Common myeloid progenitor, CD34-positive (primary cell): Measurements from ENCODE around the gene MYBPH.

ENCODE experiments used
- CTCF ChIA-PET: fragments of 350-600 bp; sonication (Branson Sonifier 250); formaldehyde crosslinking; loops from one replicate; lab custom pipeline; 2021; ENCODE audit warnings: antibody characterized with exemption; lab: Charles Lee
- POLR2A ChIA-PET: fragments of 350-600 bp; sonication (Branson Sonifier 250); formaldehyde crosslinking; loops from one replicate; lab custom pipeline; 2021; ENCODE audit warnings: antibody characterized with exemption; lab: Charles Lee
- DNase-seq, 3 donors: peaks; one replicate each; pipeline versions ENCODE4 v3.0.0 to v3.0.0-alpha.2; 2013
- H3K27ac ChIP-seq, 2 experiments: 1 replicate in 1 of 2; 2 replicates in 1 of 2; pipeline ENCODE4 v1.7.0; 2013; ENCODE audit warnings: inconsistent platforms in 2 of 2, low read length in 2 of 2, mild to moderate bottlenecking in 2 of 2, low read depth in 1 of 2, moderate library complexity in 1 of 2; ENCODE audit not compliant: severe bottlenecking in 2 of 2, insufficient read depth in 1 of 2, poor library complexity in 1 of 2
- H3K27me3 ChIP-seq, 5 experiments: replicated peaks in 2 of 5; 1 replicate in 3 of 5; 2 replicates in 2 of 5; pipeline versions ENCODE4 v1.6.1 to v1.7.0; 2013; ENCODE audit warnings: low read length in 4 of 5, mild to moderate bottlenecking in 2 of 5, moderate library complexity in 2 of 5, inconsistent platforms in 1 of 5; ENCODE audit not compliant: insufficient read depth in 5 of 5, control insufficient read depth in 4 of 5
- H3K36me3 ChIP-seq, 4 experiments: 1 replicate in 2 of 4; 2 replicates in 2 of 4; pipeline versions ENCODE4 v1.6.1 to v1.7.0; 2013; ENCODE audit warnings: low read length in 3 of 4, control low read depth in 1 of 4, mild to moderate bottlenecking in 1 of 4; ENCODE audit not compliant: control insufficient read depth in 4 of 4, insufficient read depth in 4 of 4
- H3K4me1 ChIP-seq, 4 experiments: 1 replicate in 3 of 4; 2 replicates in 1 of 4; pipeline versions ENCODE4 v1.6.1 to v1.7.1; 2013; ENCODE audit warnings: low read length in 3 of 4, mild to moderate bottlenecking in 3 of 4, control low read depth in 1 of 4, inconsistent platforms in 1 of 4, moderate library complexity in 1 of 4; ENCODE audit not compliant: control insufficient read depth in 4 of 4, insufficient read depth in 4 of 4; ENCODE audit errors: control extremely low read depth in 1 of 4
- H3K4me3 ChIP-seq, 7 experiments: 1 replicate in 4 of 7; 2 replicates in 3 of 7; pipeline versions ENCODE4 v1.5.1 to v1.7.0; 2013; ENCODE audit warnings: mild to moderate bottlenecking in 7 of 7, low read length in 6 of 7, moderate library complexity in 6 of 7, inconsistent platforms in 2 of 7, low read depth in 2 of 7, control low read depth in 1 of 7; ENCODE audit not compliant: insufficient read depth in 4 of 7, control insufficient read depth in 1 of 7; ENCODE audit errors: extremely low read depth in 1 of 7
- H3K9me3 ChIP-seq, 5 experiments: 1 replicate in 4 of 5; 2 replicates in 1 of 5; pipeline versions ENCODE4 v1.6.1 to v1.7.1; 2013; ENCODE audit warnings: low read length in 4 of 5, mild to moderate bottlenecking in 2 of 5, inconsistent platforms in 1 of 5, low read depth in 1 of 5, moderate library complexity in 1 of 5; ENCODE audit not compliant: control insufficient read depth in 4 of 5, insufficient read depth in 2 of 5; ENCODE audit errors: control extremely low read depth in 1 of 5
- WGBS: methylation state at CpG from one replicate; pipeline ENCODE4 v1.1.5; 2013; ENCODE audit not compliant: insufficient coverage; 5-methylcytosine and 5-hydroxymethylcytosine counted together

MYBPH gene

GRCh38 chr1:203158960-203159665 is 16.5 kb downstream of the MYBPH start:
- 100% methylated on average over 7 of the region's 9 CpGs for WGBS
- Histone ChIP-seq H3K4me1 (no peaks in the 10 kb centered on the region), H3K36me3 (no peaks in the 10 kb centered on the region), H3K27me3 (peaks cover 0 to 5% (median 5%) of the 10 kb centered on the region in 5 experiments), H3K4me3 (no peak overlapping the region), H3K9me3 (peaks cover 0 to 4% (median 1%) of the 10 kb centered on the region in 5 experiments), H3K27ac (no peak overlapping the region)
- POLR2A ChIA-PET = no interaction called here
- no peak for DNase-seq
- CTCF ChIA-PET = interaction anchor here (0.8 to 20.7 kb wide), 3 partner anchors 14 to 81 kb away, joined by 3 to 313 read pairs (median 4); partner anchors contain the start of gene ADORA1

- POLR2A ChIA-PET = no interaction called here
- CTCF ChIA-PET = interaction anchor here (0.8 to 20.7 kb wide), 3 partner anchors 15 to 80 kb away, joined by 3 to 313 read pairs (median 4); partner anchors contain the start of gene ADORA1
- Histone ChIP-seq H3K27ac (no peak overlapping the region), H3K9me3 (peaks cover 0 to 4% (median 1%) of the 10 kb centered on the region in 5 experiments), H3K4me3 (no peak overlapping the region), H3K4me1 (peaks cover 0 to 3% (median 0%) of the 10 kb centered on the region in 4 experiments), H3K27me3 (peaks cover 0 to 6% (median 4%) of the 10 kb centered on the region in 5 experiments), H3K36me3 (no peaks in the 10 kb centered on the region)
- 100% methylated on average over 1 of the region's 1 CpG for WGBS
- no peak for DNase-seq
Observed at GRCh38 chr1:203158423-203158822, 17.2 kb downstream of the MYBPH start.

DNA sequence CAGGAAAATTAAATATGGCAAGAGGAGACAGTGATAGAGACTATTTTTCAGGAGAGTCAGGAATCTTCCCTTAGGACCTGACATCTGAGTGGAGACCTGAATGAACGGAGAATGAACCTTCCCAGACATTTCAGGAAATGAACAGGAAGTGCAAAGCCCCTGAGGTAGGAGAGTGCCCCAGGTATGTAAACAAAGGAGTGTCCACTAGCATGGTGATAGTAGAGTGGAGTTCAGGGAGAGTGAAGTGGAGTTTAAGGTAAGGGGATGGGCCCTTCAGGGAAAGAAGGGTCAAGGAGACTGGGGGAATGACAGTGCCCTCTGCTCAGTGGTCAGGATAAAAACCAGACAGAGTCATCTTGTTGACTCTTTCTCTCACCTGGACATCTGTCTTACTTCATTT is 19.3 kb downstream of the MYBPH start:
- Histone ChIP-seq H3K4me3 (no peak overlapping the region), H3K9me3 (peaks cover 0 to 4% (median 1%) of the 10 kb centered on the region in 5 experiments), H3K27ac (no peak overlapping the region), H3K27me3 (peaks cover 0 to 3% (median 0%) of the 10 kb centered on the region in 5 experiments), H3K36me3 (no peaks in the 10 kb centered on the region), H3K4me1 (peaks cover 0 to 4% (median 0%) of the 10 kb centered on the region in 4 experiments)
- CTCF ChIA-PET = interaction anchor here (20.7 kb wide), 1 partner anchor 29 kb away, joined by 313 read pairs; the partner anchor contains the start of gene ADORA1
- no peak for DNase-seq
- WGBS = 100% methylated on average over 1 of the region's 1 CpG
- POLR2A ChIA-PET = no interaction called here

DNA sequence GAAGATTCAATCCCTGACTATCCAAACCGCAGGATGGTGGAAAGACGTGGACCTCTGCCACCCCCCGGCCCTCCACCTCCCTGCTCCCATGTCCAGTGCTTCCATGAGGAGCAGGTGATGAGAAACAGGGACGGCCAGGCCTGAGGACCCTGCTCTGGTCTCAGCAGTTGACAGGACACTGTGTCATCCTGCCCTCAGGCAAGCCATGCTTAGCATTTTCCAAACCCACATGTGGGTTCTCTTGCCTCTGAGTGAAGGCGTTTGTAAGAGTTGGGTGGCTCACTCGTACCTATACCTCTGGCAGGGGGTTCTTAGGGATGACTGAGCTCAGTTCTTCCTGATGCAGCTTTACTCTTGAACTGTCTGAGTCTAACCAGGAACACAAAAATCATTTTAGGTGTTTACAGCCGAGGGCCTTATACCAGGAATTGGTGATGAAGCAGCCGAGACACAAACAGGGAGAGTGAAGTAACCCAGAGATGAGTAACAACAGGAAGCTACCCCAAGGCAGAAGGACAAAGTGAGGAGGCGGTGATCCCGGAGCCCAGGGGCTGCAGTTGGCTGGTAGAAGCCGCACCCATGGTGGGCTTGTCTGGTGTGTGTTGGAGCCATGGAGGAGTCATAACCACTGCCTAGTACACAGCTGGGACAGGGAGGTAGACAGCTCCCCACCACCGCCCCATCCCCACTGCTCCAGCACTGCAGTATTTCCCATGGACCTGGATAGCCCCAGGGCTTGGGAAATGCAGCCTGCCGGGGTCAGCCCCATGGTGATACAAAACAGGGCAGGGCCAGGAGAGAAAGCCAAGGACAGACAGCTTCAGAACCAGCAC is 21.4 kb downstream of the MYBPH start:
- ChIA-PET POLR2A (interaction anchor here (0.6 kb wide), 1 partner anchor 15 kb away, joined by 3 read pairs; no protein-coding TSS in a partner anchor), CTCF (interaction anchor here (0.8 to 1.4 kb wide), 5 partner anchors 14 to 115 kb away, joined by 3 to 4 read pairs (median 3); no protein-coding TSS in a partner anchor)
- DNase-seq = no peak
- Histone ChIP-seq H3K4me1 (peaks cover 0 to 9% (median 0%) of the 10 kb centered on the region in 4 experiments), H3K27me3 (peaks cover 0 to 3% (median 0%) of the 10 kb centered on the region in 5 experiments), H3K4me3 (no peak overlapping the region), H3K9me3 (peaks cover 0 to 4% (median 1%) of the 10 kb centered on the region in 5 experiments), H3K36me3 (no peaks in the 10 kb centered on the region), H3K27ac (no peak overlapping the region)
- WGBS = 85% methylated on average over 12 of the region's 13 CpGs

DNA sequence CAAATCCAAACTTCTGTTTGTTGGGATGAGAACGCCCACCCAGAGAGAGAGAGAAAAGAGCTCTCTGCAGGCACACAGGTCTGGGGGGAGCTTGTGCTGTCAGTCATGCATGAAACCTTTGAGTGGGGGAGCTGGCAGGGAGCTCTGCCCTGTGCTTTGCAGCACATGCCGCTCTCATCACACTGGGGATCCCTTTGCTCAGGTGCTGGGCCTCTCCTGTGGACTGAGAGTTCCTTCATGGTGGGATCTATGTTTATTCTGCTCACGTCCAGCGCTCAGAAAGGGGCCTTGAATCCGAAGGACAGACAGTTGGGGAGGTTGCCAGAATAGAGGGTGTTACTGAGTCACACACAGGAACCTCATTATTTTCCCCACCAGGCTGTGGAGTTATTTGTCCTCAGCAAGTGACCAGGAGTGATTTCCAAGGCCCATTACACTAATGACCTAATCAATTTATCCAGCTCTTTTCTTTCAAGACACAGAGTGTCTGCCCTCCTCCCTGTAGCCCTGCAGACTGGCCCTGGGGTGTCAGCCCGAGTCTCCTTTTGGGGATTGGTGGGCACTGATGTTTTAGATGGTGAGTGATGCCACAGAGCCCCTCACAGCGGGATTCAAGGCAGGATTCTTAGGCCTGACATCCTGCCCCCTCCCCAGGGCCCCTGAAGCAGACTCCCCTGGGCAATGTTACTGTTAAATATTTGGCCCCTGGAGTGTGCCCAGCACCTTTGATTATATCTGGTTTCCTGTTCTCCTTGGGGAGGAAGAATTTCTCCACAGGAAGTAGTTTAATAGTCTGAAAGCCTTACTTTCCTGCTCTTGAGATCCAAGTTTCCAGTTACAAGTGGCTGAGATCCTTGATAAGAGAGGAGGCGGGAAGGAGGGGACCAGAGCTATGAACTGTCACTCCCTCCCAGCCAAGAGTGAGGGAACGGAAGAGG is 22.3 kb downstream of the MYBPH start:
- Histone ChIP-seq H3K4me3 (no peak overlapping the region), H3K36me3 (no peaks in the 10 kb centered on the region), H3K4me1 (peaks cover 0 to 10% (median 0%) of the 10 kb centered on the region in 4 experiments), H3K9me3 (peaks cover 0 to 1% (median 0%) of the 10 kb centered on the region in 5 experiments), H3K27ac (no peak overlapping the region), H3K27me3 (peaks cover 0 to 3% (median 0%) of the 10 kb centered on the region in 5 experiments)
- CTCF ChIA-PET = interaction anchor here (0.8 to 1.4 kb wide), 4 partner anchors 15 to 114 kb away, joined by 3 to 5 read pairs (median 3); no protein-coding TSS in a partner anchor
- POLR2A ChIA-PET = interaction anchor here (0.6 kb wide), 1 partner anchor 14 kb away, joined by 3 read pairs; no protein-coding TSS in a partner anchor
- DNase-seq = no peak
- WGBS = 100% methylated on average over 2 of the region's 9 CpGs
